B cell (primary cell): ENCODE measurements around the gene RAB15. TPM values are rescaled to one million over a fixed set of nuclear protein-coding genes. Genes with fewer than 3 reads are reported as not detected.
A peak's percentile ranks its signal among the peaks of the same experiment; 100 is the strongest.

Experiments used
- ATAC-seq: fragments of 200-7000 bp; cut with Tn5 transposase; one replicate; pipeline ENCODE4 v1.10.0; 2021; ENCODE audit warnings: low read depth, mild to moderate bottlenecking, moderate number of reproducible peaks, moderate library complexity
- CTCF ChIA-PET: fragments of 350-600 bp; sonication (Branson Sonifier 250); formaldehyde crosslinking; loops from one replicate; lab custom pipeline; 2021; ENCODE audit warnings: antibody characterized with exemption, inconsistent platforms; lab: Charles Lee
- POLR2A ChIA-PET: fragments of 350-600 bp; sonication (Branson Sonifier 250); formaldehyde crosslinking; loops from one replicate; lab custom pipeline; 2021; ENCODE audit warnings: antibody characterized with exemption; lab: Charles Lee
- DNase-seq: peaks from one replicate; pipeline ENCODE4 v3.0.0; 2013
- H2AFZ ChIP-seq: 2 replicates; pipeline ENCODE4 v1.6.1; 2012; ENCODE audit warnings: mild to moderate bottlenecking, low read depth, low read length; ENCODE audit not compliant: insufficient read depth, poor library complexity, severe bottlenecking
- H3K27ac ChIP-seq, 2 donors: 1 replicate in 1 of 2; 2 replicates in 1 of 2; pipeline ENCODE4 v1.5.1; 2012 to 2013; ENCODE audit warnings: low read length in 2 of 2, mild to moderate bottlenecking in 2 of 2, moderate library complexity in 1 of 2
- H3K27me3 ChIP-seq, 4 experiments: fragments of 200-600 bp in 1 of 4; sonication (generic) in 1 of 4; replicated peaks in 1 of 4; 1 replicate in 2 of 4; 2 replicates in 2 of 4; pipeline versions ENCODE4 v1.6.1 to v1.7.0; 2013 to 2016; ENCODE audit warnings: low read length in 3 of 4, mild to moderate bottlenecking in 2 of 4, mixed read lengths in 1 of 4, moderate library complexity in 1 of 4; ENCODE audit not compliant: insufficient read depth in 4 of 4, control insufficient read depth in 3 of 4; ENCODE audit errors: control extremely low read depth in 1 of 4
- H3K36me3 ChIP-seq, 2 experiments: replicated peaks in 1 of 2; 1 replicate in 1 of 2; 2 replicates in 1 of 2; pipeline versions ENCODE4 v1.6.1 to v1.7.1; 2013; ENCODE audit warnings: low read length in 1 of 2; ENCODE audit not compliant: insufficient read depth in 2 of 2, control insufficient read depth in 1 of 2; ENCODE audit errors: control extremely low read depth in 1 of 2, extremely low read depth in 1 of 2
- H3K4me1 ChIP-seq, 2 donors: fragments of 200-600 bp in 1 of 2; sonication (generic) in 1 of 2; 1 replicate in 1 of 2; 2 replicates in 1 of 2; pipeline versions ENCODE4 v1.5.1 to v1.6.1; 2013 to 2017; ENCODE audit warnings: low read length in 2 of 2; ENCODE audit not compliant: control insufficient read depth in 2 of 2, insufficient read depth in 2 of 2
- H3K4me2 ChIP-seq: replicated peaks from 2 replicates; pipeline ENCODE3; 2012; ENCODE audit warnings: mild to moderate bottlenecking, low read depth, low read length; ENCODE audit not compliant: poor library complexity, severe bottlenecking
- H3K4me3 ChIP-seq, 5 experiments: fragments of 200-600 bp in 1 of 5; sonication (generic) in 1 of 5; 1 replicate in 3 of 5; 2 replicates in 2 of 5; pipeline versions ENCODE4 v1.5.1 to v1.7.0; 2011 to 2016; ENCODE audit warnings: low read length in 4 of 5, mild to moderate bottlenecking in 4 of 5, low read depth in 2 of 5, control low read depth in 1 of 5, moderate library complexity in 1 of 5; ENCODE audit not compliant: insufficient read depth in 1 of 5; ENCODE audit errors: control extremely low read depth in 1 of 5, extremely low read depth in 1 of 5
- H3K79me2 ChIP-seq: fragments of 200-600 bp; sonication (generic); one replicate; pipeline ENCODE4 v1.6.0; 2016; ENCODE audit warnings: low read length; ENCODE audit not compliant: control insufficient read depth, insufficient read depth
- H3K9ac ChIP-seq: fragments of 200-600 bp; sonication (generic); 2 replicates; pipeline ENCODE4 v1.6.1; 2017; ENCODE audit warnings: mild to moderate bottlenecking, low read length, moderate library complexity
- H3K9me3 ChIP-seq, 3 donors: one replicate each; pipeline versions ENCODE4 v1.6.1 to v1.7.1; 2013; ENCODE audit warnings: low read length in 2 of 3; ENCODE audit not compliant: control insufficient read depth in 2 of 3, insufficient read depth in 1 of 3; ENCODE audit errors: control extremely low read depth in 1 of 3
- H4K20me1 ChIP-seq: 2 replicates; pipeline ENCODE4 v1.6.0; 2012; ENCODE audit warnings: mild to moderate bottlenecking, low read length; ENCODE audit not compliant: insufficient read depth, control insufficient read depth, poor library complexity, severe bottlenecking
- H3K27ac Mint-ChIP-seq: one replicate; pipeline ENCODE4 v1.8.0; 2021; ENCODE audit warnings: mixed read lengths
- H3K27me3 Mint-ChIP-seq: one replicate; pipeline ENCODE4 v1.8.0; 2021; ENCODE audit warnings: mixed read lengths
- H3K4me1 Mint-ChIP-seq: one replicate; pipeline ENCODE4 v1.8.0; 2021; ENCODE audit warnings: mixed read lengths
- H3K4me3 Mint-ChIP-seq: one replicate; pipeline ENCODE4 v1.8.0; 2021; ENCODE audit warnings: mixed read lengths
- H3K9me3 Mint-ChIP-seq: one replicate; pipeline ENCODE4 v1.8.0; 2022; ENCODE audit warnings: mixed read lengths; ENCODE audit not compliant: insufficient read depth
- EZH2 ChIP-seq: IDR thresholded peaks from 2 replicates; pipeline ENCODE4 v1.6.1; 2012; ENCODE audit warnings: borderline replicate concordance, low read depth, mild to moderate bottlenecking, moderate library complexity, low read length; ENCODE audit not compliant: insufficient read depth, poor library complexity, severe bottlenecking
- WGBS: methylation state at CpG from one replicate; pipeline ENCODE4 v1.1.5; 2013; ENCODE audit warnings: missing lambda C conversion rate; ENCODE audit not compliant: insufficient coverage; 5-methylcytosine and 5-hydroxymethylcytosine counted together
- intact Hi-C: fragments of 100-400 bp; cut with micrococcal nuclease; formaldehyde crosslinking; loops from one replicate; pipeline ENCODE4 v1.10.0; 2022
- polyA plus RNA-seq: library from polyadenylated mRNA; depleted of rRNA; stranded (reverse); fragments of >200 nt; gene quantifications from 2 replicates; pipeline ENCODE4 v1.2.3, GENCODE V29; 2012
- total RNA-seq, 2 donors: library from RNA; stranded (reverse); fragments of 120-200 nt in 1 of 2; gene quantifications; 1 replicate in 1 of 2; 2 replicates in 1 of 2; pipeline versions ENCODE4 v1.2.3 to v1.2.4, GENCODE V29; 2013 to 2022
- TF ChIP-seq, protein P1 (sequence below): fragments of 200-600 bp; IDR thresholded peaks from one replicate; pipeline ENCODE4 v1.8.0; 2022; ENCODE audit warnings: antibody characterized with exemption, mild to moderate bottlenecking

RAB15 gene
- total and polyA plus RNA-seq, 2 donors (not counting 1 experiment from before 2014, with no cell fraction given): 0.17 to 0.19 TPM

DNA sequence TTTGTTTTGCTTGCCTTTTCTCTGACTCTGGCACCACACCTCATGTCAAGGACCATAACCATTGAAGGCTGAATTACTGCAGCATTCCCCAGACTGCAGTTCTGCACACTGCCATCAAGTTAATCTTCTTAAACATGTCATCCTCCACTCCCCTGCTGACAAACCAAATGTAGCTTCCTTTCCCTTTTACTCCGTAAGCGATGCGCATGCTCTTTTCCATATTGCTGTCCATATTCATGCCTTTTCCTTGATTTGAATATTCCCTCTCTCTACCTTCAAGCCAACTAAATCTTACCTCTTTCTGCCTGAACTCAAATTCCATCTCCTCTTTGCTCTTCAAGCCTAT, 43.1 kb downstream of the RAB15 start:
- H3K27ac ChIP-seq: peak overlapping the region; percentile 19 to 51
- peaks cover 8 to 82% of the 10 kb centered on the region in 2 experiments for H3K36me3 ChIP-seq
- DNase-seq: no peak
- peaks cover 15 to 19% of the 10 kb centered on the region in 2 donors for H3K4me1 ChIP-seq
- Mint-ChIP-seq H3K4me1 (peaks cover 12% of the 10 kb centered on the region), H3K27me3 (no peaks in the 10 kb centered on the region), H3K4me3 (no peak overlapping the region), H3K27ac (no peak overlapping the region), H3K9me3 (no peaks in the 10 kb centered on the region)
- H3K79me2 ChIP-seq: peaks cover 38% of the 10 kb centered on the region
- H4K20me1 ChIP-seq: peaks cover 31% of the 10 kb centered on the region
- CTCF ChIA-PET: no interaction called here
- no peaks in the 10 kb centered on the region for H3K9me3 ChIP-seq
- no peak overlapping the region for H2AFZ ChIP-seq
- intact Hi-C loops: no loop called here
- peak overlapping the region in 1 of 5 experiments; percentile 4 for H3K4me3 ChIP-seq
- H3K9ac ChIP-seq: no peak overlapping the region
- WGBS: 96% methylated on average over 3 of the region's 3 CpGs
- peak overlapping the region; percentile 51 for H3K4me2 ChIP-seq
- POLR2A ChIA-PET: no interaction called here
- no peak for TF ChIP-seq EZH2
- TF ChIP-seq, protein P1, sequence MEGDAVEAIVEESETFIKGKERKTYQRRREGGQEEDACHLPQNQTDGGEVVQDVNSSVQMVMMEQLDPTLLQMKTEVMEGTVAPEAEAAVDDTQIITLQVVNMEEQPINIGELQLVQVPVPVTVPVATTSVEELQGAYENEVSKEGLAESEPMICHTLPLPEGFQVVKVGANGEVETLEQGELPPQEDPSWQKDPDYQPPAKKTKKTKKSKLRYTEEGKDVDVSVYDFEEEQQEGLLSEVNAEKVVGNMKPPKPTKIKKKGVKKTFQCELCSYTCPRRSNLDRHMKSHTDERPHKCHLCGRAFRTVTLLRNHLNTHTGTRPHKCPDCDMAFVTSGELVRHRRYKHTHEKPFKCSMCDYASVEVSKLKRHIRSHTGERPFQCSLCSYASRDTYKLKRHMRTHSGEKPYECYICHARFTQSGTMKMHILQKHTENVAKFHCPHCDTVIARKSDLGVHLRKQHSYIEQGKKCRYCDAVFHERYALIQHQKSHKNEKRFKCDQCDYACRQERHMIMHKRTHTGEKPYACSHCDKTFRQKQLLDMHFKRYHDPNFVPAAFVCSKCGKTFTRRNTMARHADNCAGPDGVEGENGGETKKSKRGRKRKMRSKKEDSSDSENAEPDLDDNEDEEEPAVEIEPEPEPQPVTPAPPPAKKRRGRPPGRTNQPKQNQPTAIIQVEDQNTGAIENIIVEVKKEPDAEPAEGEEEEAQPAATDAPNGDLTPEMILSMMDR: no peak
- ATAC-seq: no peak
- no peaks in the 10 kb centered on the region for H3K27me3 ChIP-seq

DNA sequence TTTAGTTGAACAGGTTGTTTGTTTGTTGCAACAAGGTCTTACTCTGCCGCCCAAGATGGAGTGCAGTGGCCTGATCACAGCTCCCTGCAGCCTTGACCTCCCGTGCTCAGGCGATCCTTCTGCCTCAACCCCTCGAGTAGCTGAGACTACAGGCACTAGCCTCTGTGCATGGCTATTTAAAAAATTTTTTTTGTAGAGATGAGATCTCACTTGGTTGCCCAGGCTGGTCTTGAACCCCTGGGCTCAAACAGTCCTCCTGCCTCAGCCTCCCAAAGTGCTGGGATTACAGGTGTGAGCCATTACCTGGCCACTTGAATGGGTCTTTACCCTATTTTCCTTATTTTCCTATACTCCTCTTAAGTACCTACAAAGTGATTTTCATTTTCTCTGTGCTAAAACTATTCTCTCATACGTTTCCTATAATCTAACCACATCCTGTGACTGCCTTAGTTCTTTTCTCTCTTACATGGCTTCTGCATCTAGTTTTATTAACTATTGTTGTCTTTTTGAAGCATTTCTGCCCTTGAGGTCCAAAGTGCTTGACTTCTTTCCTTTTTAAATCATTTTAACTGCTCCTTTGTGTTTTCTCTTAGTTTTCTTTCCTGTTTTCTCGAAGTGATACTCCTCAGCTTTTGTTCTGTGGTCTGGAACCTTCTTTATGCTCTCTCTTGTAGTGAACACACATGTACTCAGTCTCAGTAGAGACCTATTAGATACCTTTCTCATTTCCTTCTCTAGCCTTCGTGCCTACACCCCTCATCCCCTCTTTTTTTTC, 43.7 kb downstream of the RAB15 start:
- CTCF ChIA-PET: interaction anchor here (1.8 kb wide), 1 partner anchor 13 kb away, joined by 6 read pairs; the partner anchor contains the start of gene CHURC1
- H3K4me3 ChIP-seq: peak overlapping the region in 1 of 5 experiments; percentile 4
- Mint-ChIP-seq H3K4me1 (peaks cover 13% of the 10 kb centered on the region), H3K27me3 (no peaks in the 10 kb centered on the region), H3K9me3 (no peaks in the 10 kb centered on the region), H3K27ac (no peak overlapping the region), H3K4me3 (no peak overlapping the region)
- H3K27ac ChIP-seq: peak overlapping the region; percentile 19 to 51
- H3K4me2 ChIP-seq: peak overlapping the region; percentile 51
- POLR2A ChIA-PET: no interaction called here
- no peaks in the 10 kb centered on the region for H3K9me3 ChIP-seq
- ATAC-seq: no peak
- intact Hi-C loops: no loop called here
- no peak overlapping the region for H3K9ac ChIP-seq
- H2AFZ ChIP-seq: no peak overlapping the region
- 61% methylated on average over 6 of the region's 7 CpGs for WGBS
- peaks cover 38% of the 10 kb centered on the region for H3K79me2 ChIP-seq
- peaks cover 15 to 19% of the 10 kb centered on the region in 2 donors for H3K4me1 ChIP-seq
- H3K27me3 ChIP-seq: no peaks in the 10 kb centered on the region
- TF ChIP-seq, protein P1: no peak
- no peak for TF ChIP-seq EZH2
- DNase-seq: no peak
- H4K20me1 ChIP-seq: peaks cover 31% of the 10 kb centered on the region
- H3K36me3 ChIP-seq: peaks cover 8 to 81% of the 10 kb centered on the region in 2 experiments
